GM23338 (cell line): ENCODE results near the gene MTPN. TPM values are rescaled to one million over a fixed set of nuclear protein-coding genes. Genes with fewer than 3 reads are reported as not detected.

ENCODE experiments used
- ATAC-seq: fragments of 200-7000 bp; cut with Tn5 transposase; 3 replicates; pipeline ENCODE4 v1.9.1; 2020
- DNase-seq: peaks from one replicate; pipeline ENCODE4 v3.0.0-alpha.2; 2015; ENCODE audit warnings: low spot score
- H2AFZ ChIP-seq: fragments of 200-600 bp; sonication (generic); 2 replicates; pipeline ENCODE4 v1.8.0; 2016; ENCODE audit warnings: antibody characterized with exemption, mild to moderate bottlenecking, moderate library complexity
- H3F3A ChIP-seq: fragments of 200-600 bp; sonication (generic); replicated peaks from 2 replicates; pipeline ENCODE4 v1.8.0; 2017; ENCODE audit warnings: antibody characterized with exemption, mixed run types, low read depth
- H3K27ac ChIP-seq: fragments of 200-600 bp; sonication (generic); 2 replicates; pipeline ENCODE4 v1.6.1; 2016; ENCODE audit warnings: low read depth
- H3K27me3 ChIP-seq: fragments of 200-600 bp; sonication (generic); 2 replicates; pipeline ENCODE4 v1.8.0; 2016; ENCODE audit warnings: mild to moderate bottlenecking, mixed run types, moderate library complexity; ENCODE audit not compliant: insufficient read depth
- H3K36me3 ChIP-seq: fragments of 200-600 bp; sonication (generic); 2 replicates; pipeline ENCODE4 v1.8.0; 2016; ENCODE audit warnings: mild to moderate bottlenecking; ENCODE audit not compliant: insufficient read depth
- H3K4me1 ChIP-seq: fragments of 200-600 bp; sonication (generic); 2 replicates; pipeline ENCODE4 v1.8.0; 2016; ENCODE audit warnings: mild to moderate bottlenecking, moderate library complexity; ENCODE audit not compliant: insufficient read depth
- H3K4me2 ChIP-seq: fragments of 200-600 bp; sonication (generic); 2 replicates; pipeline ENCODE4 v1.7.1; 2017; ENCODE audit warnings: mixed run types
- H3K4me3 ChIP-seq: fragments of 200-600 bp; sonication (generic); 2 replicates; pipeline ENCODE4 v1.6.1; 2016; ENCODE audit warnings: mixed run types
- H3K79me2 ChIP-seq: fragments of 200-600 bp; sonication (generic); replicated peaks from 2 replicates; pipeline ENCODE4 v1.8.0; 2017; ENCODE audit warnings: mild to moderate bottlenecking; ENCODE audit not compliant: insufficient read depth
- H3K9me2 ChIP-seq: fragments of 200-600 bp; sonication (generic); 2 replicates; pipeline ENCODE4 v1.8.0; 2017; ENCODE audit not compliant: insufficient read depth
- H4K20me1 ChIP-seq: fragments of 200-600 bp; sonication (generic); replicated peaks from 2 replicates; pipeline ENCODE4 v1.8.0; 2017; ENCODE audit warnings: mild to moderate bottlenecking; ENCODE audit not compliant: insufficient read depth
- H3K27ac Mint-ChIP-seq: 2 replicates; pipeline ENCODE4 v1.8.0; 2020; ENCODE audit warnings: inconsistent platforms, mild to moderate bottlenecking, moderate library complexity, mixed read lengths
- H3K27me3 Mint-ChIP-seq: 3 replicates; pipeline ENCODE4 v1.8.0; 2022; ENCODE audit warnings: low read depth, mild to moderate bottlenecking, moderate library complexity, mixed read lengths, inconsistent platforms; ENCODE audit not compliant: insufficient read depth, poor library complexity
- H3K36me3 Mint-ChIP-seq: 3 replicates; pipeline ENCODE4 v1.8.0; 2021; ENCODE audit warnings: low read depth, mild to moderate bottlenecking, inconsistent platforms, moderate library complexity, mixed read lengths
- H3K4me1 Mint-ChIP-seq: 3 replicates; pipeline ENCODE4 v1.8.0; 2020; ENCODE audit warnings: mild to moderate bottlenecking, inconsistent platforms, mixed read lengths
- H3K4me3 Mint-ChIP-seq: 3 replicates; pipeline ENCODE4 v1.8.0; 2021; ENCODE audit warnings: moderate library complexity, mild to moderate bottlenecking, inconsistent platforms, mixed read lengths
- H3K9me3 Mint-ChIP-seq: 3 replicates; pipeline ENCODE4 v1.8.0; 2020; ENCODE audit warnings: moderate library complexity, mild to moderate bottlenecking, inconsistent platforms, mixed read lengths
- CREB1 ChIP-seq: fragments of 250-450 bp; sonication (Bioruptor Pico); IDR thresholded peaks from 2 replicates; pipeline ENCODE4 v1.5.0; 2020; ENCODE audit warnings: low read depth, mild to moderate bottlenecking, moderate library complexity
- CTCF ChIP-seq, 2 experiments: fragments of 200-600 bp in 1 of 2; sonication (generic) in 1 of 2; conservative IDR thresholded peaks; 2 replicates each; pipeline versions ENCODE4 v1.5.1 to v1.6.1; 2016 to 2017; ENCODE audit warnings: antibody characterized with exemption in 2 of 2, low read depth in 2 of 2, mild to moderate bottlenecking in 2 of 2, moderate library complexity in 1 of 2
- ETS1 ChIP-seq: IDR thresholded peaks from 2 replicates; pipeline ENCODE4 v1.6.1; 2016; ENCODE audit warnings: antibody characterized with exemption
- EZH2 ChIP-seq: fragments of 200-600 bp; sonication (generic); IDR thresholded peaks from one replicate; pipeline ENCODE4 v1.8.0; 2017; ENCODE audit warnings: antibody characterized with exemption, mild to moderate bottlenecking, low read depth; ENCODE audit not compliant: unreplicated experiment
- EZH2phosphoT487 ChIP-seq: fragments of 200-600 bp; sonication (generic); IDR thresholded peaks from one replicate; pipeline ENCODE4 v1.8.1; 2018; ENCODE audit warnings: antibody characterized with exemption; ENCODE audit not compliant: unreplicated experiment
- JUNB ChIP-seq: IDR thresholded peaks from one replicate; pipeline ENCODE4 v1.6.1; 2016; ENCODE audit warnings: antibody characterized with exemption; ENCODE audit not compliant: unreplicated experiment
- NANOG ChIP-seq: IDR thresholded peaks from 2 replicates; pipeline ENCODE4 v1.6.1; 2016; ENCODE audit warnings: antibody characterized with exemption, borderline replicate concordance
- POLR2AphosphoS5 ChIP-seq: IDR thresholded peaks from 2 replicates; pipeline ENCODE4 v1.6.1; 2016; ENCODE audit warnings: antibody characterized with exemption, low read depth
- STAT1 ChIP-seq: IDR thresholded peaks from one replicate; pipeline ENCODE4 v1.6.1; 2016; ENCODE audit warnings: antibody characterized with exemption; ENCODE audit not compliant: unreplicated experiment
- ZNF114 ChIP-seq: fragments of 250-450 bp; sonication (Bioruptor Pico); IDR thresholded peaks from 2 replicates; pipeline ENCODE4 v1.5.0; 2020; ENCODE audit warnings: mild to moderate bottlenecking, moderate library complexity
- ZNF331 ChIP-seq: fragments of 250-450 bp; sonication (Bioruptor Pico); IDR thresholded peaks from 2 replicates; pipeline ENCODE4 v1.5.0; 2020; ENCODE audit warnings: low read depth, mild to moderate bottlenecking, moderate library complexity
- polyA plus RNA-seq: library from polyadenylated mRNA; unstranded; fragments of >200 nt; fragmentation: Nextera tagmentation; extraction: Ambion mirVana; gene quantifications from 2 replicates; pipeline ENCODE4 v1.2.1, GENCODE V29; 2016
- total RNA-seq: library from RNA; depleted of rRNA; stranded (reverse); fragments of >200 nt; shearing (Covaris generic); gene quantifications from 2 replicates; pipeline ENCODE4 v1.2.3, GENCODE V29; 2014
- TF ChIP-seq, protein P1 (sequence below): IDR thresholded peaks from one replicate; pipeline ENCODE4 v1.6.1; 2018; ENCODE audit warnings: antibody characterized with exemption; ENCODE audit not compliant: unreplicated experiment
- TF ChIP-seq, protein P2 (sequence below): fragments of 250-450 bp; sonication (Bioruptor Pico); IDR thresholded peaks from 2 replicates; pipeline ENCODE4 v1.5.0; 2020; ENCODE audit warnings: mild to moderate bottlenecking, moderate library complexity

The MTPN gene
- total and polyA plus RNA-seq, 2 experiments from 2014 or later: 87.7 to 90.3 TPM

DNA sequence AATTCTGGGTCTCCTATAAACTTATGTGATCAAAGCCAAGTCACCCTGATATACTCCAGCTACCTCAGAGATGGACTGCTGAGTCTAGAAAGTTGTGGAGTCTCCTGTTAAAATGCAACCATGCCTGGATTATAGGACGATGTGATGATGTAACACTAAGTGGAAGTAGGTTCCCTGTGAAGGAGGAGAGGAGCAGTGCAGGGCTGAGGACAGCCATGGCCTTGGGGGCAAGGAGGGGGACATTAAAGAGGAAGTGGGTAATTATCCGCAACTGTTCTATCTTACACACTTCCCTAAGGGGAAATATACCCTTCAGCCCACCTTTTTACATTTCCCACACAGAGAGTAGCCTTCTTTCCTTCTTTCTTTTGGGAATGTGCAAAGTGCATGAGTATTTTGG, 63.8 kb downstream of the MTPN start:
- ATAC-seq (no peak), DNase-seq (no peak)
- H3F3A ChIP-seq: no peaks in the 10 kb centered on the region
- no peaks in the 10 kb centered on the region for H3K36me3 ChIP-seq
- no peak overlapping the region for H3K4me2 ChIP-seq
- no peaks in the 10 kb centered on the region for H3K27me3 Mint-ChIP-seq
- TF ChIP-seq JUNB: no peak
- no peak for TF ChIP-seq EZH2
- no peak for TF ChIP-seq NANOG
- TF ChIP-seq EZH2phosphoT487: no peak
- no peak for TF ChIP-seq STAT1
- TF ChIP-seq, protein P1, sequence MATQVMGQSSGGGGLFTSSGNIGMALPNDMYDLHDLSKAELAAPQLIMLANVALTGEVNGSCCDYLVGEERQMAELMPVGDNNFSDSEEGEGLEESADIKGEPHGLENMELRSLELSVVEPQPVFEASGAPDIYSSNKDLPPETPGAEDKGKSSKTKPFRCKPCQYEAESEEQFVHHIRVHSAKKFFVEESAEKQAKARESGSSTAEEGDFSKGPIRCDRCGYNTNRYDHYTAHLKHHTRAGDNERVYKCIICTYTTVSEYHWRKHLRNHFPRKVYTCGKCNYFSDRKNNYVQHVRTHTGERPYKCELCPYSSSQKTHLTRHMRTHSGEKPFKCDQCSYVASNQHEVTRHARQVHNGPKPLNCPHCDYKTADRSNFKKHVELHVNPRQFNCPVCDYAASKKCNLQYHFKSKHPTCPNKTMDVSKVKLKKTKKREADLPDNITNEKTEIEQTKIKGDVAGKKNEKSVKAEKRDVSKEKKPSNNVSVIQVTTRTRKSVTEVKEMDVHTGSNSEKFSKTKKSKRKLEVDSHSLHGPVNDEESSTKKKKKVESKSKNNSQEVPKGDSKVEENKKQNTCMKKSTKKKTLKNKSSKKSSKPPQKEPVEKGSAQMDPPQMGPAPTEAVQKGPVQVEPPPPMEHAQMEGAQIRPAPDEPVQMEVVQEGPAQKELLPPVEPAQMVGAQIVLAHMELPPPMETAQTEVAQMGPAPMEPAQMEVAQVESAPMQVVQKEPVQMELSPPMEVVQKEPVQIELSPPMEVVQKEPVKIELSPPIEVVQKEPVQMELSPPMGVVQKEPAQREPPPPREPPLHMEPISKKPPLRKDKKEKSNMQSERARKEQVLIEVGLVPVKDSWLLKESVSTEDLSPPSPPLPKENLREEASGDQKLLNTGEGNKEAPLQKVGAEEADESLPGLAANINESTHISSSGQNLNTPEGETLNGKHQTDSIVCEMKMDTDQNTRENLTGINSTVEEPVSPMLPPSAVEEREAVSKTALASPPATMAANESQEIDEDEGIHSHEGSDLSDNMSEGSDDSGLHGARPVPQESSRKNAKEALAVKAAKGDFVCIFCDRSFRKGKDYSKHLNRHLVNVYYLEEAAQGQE: no peak
- TF ChIP-seq CTCF (conservative IDR thresholded peaks at IDR 0.05; ENCODE audit: low read depth in 2 of 2): no peak
- TF ChIP-seq POLR2AphosphoS5: no peak
- no peak for TF ChIP-seq CREB1 (CRISPR knock-in tag)
- no peak for TF ChIP-seq ZNF114 (CRISPR knock-in tag)
- TF ChIP-seq, protein P2, sequence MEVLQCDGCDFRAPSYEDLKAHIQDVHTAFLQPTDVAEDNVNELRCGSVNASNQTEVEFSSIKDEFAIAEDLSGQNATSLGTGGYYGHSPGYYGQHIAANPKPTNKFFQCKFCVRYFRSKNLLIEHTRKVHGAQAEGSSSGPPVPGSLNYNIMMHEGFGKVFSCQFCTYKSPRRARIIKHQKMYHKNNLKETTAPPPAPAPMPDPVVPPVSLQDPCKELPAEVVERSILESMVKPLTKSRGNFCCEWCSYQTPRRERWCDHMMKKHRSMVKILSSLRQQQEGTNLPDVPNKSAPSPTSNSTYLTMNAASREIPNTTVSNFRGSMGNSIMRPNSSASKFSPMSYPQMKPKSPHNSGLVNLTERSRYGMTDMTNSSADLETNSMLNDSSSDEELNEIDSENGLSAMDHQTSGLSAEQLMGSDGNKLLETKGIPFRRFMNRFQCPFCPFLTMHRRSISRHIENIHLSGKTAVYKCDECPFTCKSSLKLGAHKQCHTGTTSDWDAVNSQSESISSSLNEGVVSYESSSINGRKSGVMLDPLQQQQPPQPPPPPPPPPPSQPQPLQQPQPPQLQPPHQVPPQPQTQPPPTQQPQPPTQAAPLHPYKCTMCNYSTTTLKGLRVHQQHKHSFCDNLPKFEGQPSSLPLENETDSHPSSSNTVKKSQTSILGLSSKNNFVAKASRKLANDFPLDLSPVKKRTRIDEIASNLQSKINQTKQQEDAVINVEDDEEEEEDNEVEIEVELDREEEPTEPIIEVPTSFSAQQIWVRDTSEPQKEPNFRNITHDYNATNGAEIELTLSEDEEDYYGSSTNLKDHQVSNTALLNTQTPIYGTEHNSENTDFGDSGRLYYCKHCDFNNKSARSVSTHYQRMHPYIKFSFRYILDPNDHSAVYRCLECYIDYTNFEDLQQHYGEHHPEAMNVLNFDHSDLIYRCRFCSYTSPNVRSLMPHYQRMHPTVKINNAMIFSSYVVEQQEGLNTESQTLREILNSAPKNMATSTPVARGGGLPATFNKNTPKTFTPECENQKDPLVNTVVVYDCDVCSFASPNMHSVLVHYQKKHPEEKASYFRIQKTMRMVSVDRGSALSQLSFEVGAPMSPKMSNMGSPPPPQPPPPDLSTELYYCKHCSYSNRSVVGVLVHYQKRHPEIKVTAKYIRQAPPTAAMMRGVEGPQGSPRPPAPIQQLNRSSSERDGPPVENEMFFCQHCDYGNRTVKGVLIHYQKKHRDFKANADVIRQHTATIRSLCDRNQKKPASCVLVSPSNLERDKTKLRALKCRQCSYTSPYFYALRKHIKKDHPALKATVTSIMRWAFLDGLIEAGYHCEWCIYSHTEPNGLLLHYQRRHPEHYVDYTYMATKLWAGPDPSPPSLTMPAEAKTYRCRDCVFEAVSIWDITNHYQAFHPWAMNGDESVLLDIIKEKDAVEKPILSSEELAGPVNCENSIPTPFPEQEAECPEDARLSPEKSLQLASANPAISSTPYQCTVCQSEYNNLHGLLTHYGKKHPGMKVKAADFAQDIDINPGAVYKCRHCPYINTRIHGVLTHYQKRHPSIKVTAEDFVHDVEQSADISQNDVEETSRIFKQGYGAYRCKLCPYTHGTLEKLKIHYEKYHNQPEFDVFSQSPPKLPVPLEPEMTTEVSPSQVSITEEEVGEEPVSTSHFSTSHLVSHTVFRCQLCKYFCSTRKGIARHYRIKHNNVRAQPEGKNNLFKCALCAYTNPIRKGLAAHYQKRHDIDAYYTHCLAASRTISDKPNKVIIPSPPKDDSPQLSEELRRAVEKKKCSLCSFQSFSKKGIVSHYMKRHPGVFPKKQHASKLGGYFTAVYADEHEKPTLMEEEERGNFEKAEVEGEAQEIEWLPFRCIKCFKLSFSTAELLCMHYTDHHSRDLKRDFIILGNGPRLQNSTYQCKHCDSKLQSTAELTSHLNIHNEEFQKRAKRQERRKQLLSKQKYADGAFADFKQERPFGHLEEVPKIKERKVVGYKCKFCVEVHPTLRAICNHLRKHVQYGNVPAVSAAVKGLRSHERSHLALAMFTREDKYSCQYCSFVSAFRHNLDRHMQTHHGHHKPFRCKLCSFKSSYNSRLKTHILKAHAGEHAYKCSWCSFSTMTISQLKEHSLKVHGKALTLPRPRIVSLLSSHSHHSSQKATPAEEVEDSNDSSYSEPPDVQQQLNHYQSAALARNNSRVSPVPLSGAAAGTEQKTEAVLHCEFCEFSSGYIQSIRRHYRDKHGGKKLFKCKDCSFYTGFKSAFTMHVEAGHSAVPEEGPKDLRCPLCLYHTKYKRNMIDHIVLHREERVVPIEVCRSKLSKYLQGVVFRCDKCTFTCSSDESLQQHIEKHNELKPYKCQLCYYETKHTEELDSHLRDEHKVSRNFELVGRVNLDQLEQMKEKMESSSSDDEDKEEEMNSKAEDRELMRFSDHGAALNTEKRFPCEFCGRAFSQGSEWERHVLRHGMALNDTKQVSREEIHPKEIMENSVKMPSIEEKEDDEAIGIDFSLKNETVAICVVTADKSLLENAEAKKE (CRISPR knock-in tag): no peak
- no peak for TF ChIP-seq ZNF331
- no peak for TF ChIP-seq ETS1
- no peak overlapping the region for H3K4me3 ChIP-seq
- H3K79me2 ChIP-seq: no peaks in the 10 kb centered on the region
- H3K27ac Mint-ChIP-seq: no peak overlapping the region
- no peak overlapping the region for H3K27ac ChIP-seq
- H3K27me3 ChIP-seq: no peaks in the 10 kb centered on the region
- no peak overlapping the region for H2AFZ ChIP-seq
- no peaks in the 10 kb centered on the region; the same call in 2 of the 3 replicates for H3K4me1 Mint-ChIP-seq
- H3K9me3 Mint-ChIP-seq: no peaks in the 10 kb centered on the region; the same call in 1 of the 3 replicates
- no peaks in the 10 kb centered on the region for H4K20me1 ChIP-seq
- no peaks in the 10 kb centered on the region for H3K4me1 ChIP-seq
- H3K4me3 Mint-ChIP-seq: no peak overlapping the region
- H3K36me3 Mint-ChIP-seq: no peaks in the 10 kb centered on the region
- H3K9me2 ChIP-seq: peaks cover 6% of the 10 kb centered on the region; the same call in 1 of the 2 replicates
